ENCODE data around the gene CDK5RAP3. TPM values are rescaled to one million over a fixed set of nuclear protein-coding genes. Genes with fewer than 3 reads are reported as not detected.
"Not testable (repeated sequence)": the region's sequence is repeated elsewhere in the genome, so short reads cannot be mapped to it uniquely, and the experiment has no call there.

Gene CDK5RAP3
- total RNA-seq, 1 experiment from 2014 or later: 59.4 TPM

- Histone ChIP-seq H3K9me3 (no peaks in the 10 kb centered on the region), H3K4me3 (no peak overlapping the region), H3K27me3 (no peaks in the 10 kb centered on the region), H3K36me3 (peaks cover 27% of the 10 kb centered on the region)
- DNase-seq: no peak
Measured at GRCh38 chr17:47986520-47986919, 15.6 kb downstream of the CDK5RAP3 start.

GRCh38 chr17:47987240-47987835, 16.4 kb downstream of the CDK5RAP3 start:
- no peaks in the 10 kb centered on the region for H3K27me3 ChIP-seq
- H3K36me3 ChIP-seq: peaks cover 19% of the 10 kb centered on the region
- peak; percentile 85 for DNase-seq

DNA sequence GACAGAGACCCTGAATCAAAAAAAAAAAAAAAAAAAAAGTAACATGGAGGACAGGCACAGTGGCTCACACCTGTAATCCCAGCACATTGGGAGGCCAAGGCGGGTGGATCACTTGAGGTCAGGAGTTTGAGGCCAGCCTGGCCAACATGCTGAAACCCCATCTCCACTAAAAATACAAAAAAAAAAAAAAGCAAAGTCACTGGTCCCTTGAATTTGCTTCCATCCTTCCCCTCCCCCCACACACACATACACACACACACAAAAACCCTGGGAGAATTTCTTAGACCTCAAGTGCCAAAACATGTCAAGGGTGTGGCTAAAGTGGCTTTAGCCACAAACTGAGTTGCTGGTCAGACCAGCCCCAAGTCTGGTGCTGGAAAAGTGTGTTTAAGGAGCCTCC, 17.5 kb downstream of the CDK5RAP3 start:
- not testable (repeated sequence) for H3K4me3 ChIP-seq, DNase-seq, H3K36me3 ChIP-seq, H3K27me3 ChIP-seq, H3K9me3 ChIP-seq

More at GRCh38 chr17:47987240-47987835, 16.4 kb downstream of the CDK5RAP3 start:
- Histone ChIP-seq H3K9me3 (no peaks in the 10 kb centered on the region), H3K4me3 (no peak overlapping the region)

- no peak overlapping the region for H3K4me3 ChIP-seq
- H3K9me3 ChIP-seq: no peaks in the 10 kb centered on the region
- H3K36me3 ChIP-seq: peaks cover 7% of the 10 kb centered on the region
- no peaks in the 10 kb centered on the region for H3K27me3 ChIP-seq
- no peak for DNase-seq
Measured at GRCh38 chr17:47989159-47989558, 18.2 kb downstream of the CDK5RAP3 start.

GRCh38 chr17:47989700-47990099, 18.8 kb downstream of the CDK5RAP3 start:
- DNase-seq: no peak
- H3K4me3 ChIP-seq: no peak overlapping the region
- H3K27me3 ChIP-seq: no peaks in the 10 kb centered on the region
- peaks cover 5% of the 10 kb centered on the region for H3K36me3 ChIP-seq
- no peaks in the 10 kb centered on the region for H3K9me3 ChIP-seq

DNA sequence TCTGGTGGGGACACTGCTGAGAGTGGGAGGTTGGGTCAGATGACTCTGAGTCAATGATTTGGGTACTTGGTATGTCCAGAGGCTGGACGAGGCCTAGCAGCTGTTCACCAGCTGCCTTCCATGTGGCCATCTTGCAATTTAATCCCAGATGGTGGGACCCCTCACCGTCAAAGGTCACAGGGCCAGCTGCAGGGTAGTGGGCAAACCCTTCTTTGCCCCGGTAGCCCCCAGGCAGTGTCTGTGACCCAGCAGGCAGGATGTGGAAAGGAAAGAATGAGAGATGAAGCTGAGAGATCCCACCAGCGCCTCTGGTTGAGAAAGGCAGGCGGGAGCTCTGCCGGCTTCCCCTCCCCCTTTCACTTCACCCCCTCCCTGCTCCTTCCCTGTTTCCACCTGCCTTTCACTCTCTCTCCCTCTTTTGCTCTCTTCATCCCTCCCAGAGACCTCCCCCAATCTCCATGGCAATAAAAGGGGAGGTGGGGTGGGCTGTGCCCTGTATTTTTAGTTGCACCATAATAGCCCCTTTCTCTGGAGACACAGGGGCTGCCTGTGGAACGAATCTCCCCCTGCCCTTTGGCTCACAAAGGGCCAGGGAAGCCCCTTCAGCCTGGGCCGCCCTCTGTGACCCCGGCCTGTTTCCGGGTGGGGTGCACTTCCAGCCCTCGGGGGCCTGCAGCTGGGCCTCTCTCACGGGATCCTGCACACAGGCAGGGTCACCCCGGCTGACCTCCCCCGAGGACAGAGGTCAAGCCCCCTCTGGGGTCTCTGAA, 20.2 kb downstream of the CDK5RAP3 start:
- H3K4me3 ChIP-seq: no peak overlapping the region
- H3K9me3 ChIP-seq: no peaks in the 10 kb centered on the region
- H3K36me3 ChIP-seq: no peaks in the 10 kb centered on the region
- H3K27me3 ChIP-seq: no peaks in the 10 kb centered on the region
- DNase-seq: no peak

- H3K9me3 ChIP-seq: no peaks in the 10 kb centered on the region
- H3K27me3 ChIP-seq: no peaks in the 10 kb centered on the region
- no peak for DNase-seq
- H3K4me3 ChIP-seq: no peak overlapping the region
- no peaks in the 10 kb centered on the region for H3K36me3 ChIP-seq
Measured at GRCh38 chr17:47992216-47992615, 21.3 kb downstream of the CDK5RAP3 start.

GRCh38 chr17:47993031-47993564, 22.2 kb downstream of the CDK5RAP3 start:
- H3K36me3 ChIP-seq: no peaks in the 10 kb centered on the region
- DNase-seq: no peak
- H3K9me3 ChIP-seq: no peaks in the 10 kb centered on the region
- H3K27me3 ChIP-seq: no peaks in the 10 kb centered on the region
- no peak overlapping the region for H3K4me3 ChIP-seq

GRCh38 chr17:47993964-47994363, 23.1 kb downstream of the CDK5RAP3 start:
- Histone ChIP-seq H3K9me3 (no peaks in the 10 kb centered on the region), H3K4me3 (no peak overlapping the region), H3K36me3 (no peaks in the 10 kb centered on the region), H3K27me3 (no peaks in the 10 kb centered on the region)
- DNase-seq: no peak

- no peak overlapping the region for H3K4me3 ChIP-seq
- H3K9me3 ChIP-seq: no peaks in the 10 kb centered on the region
- no peaks in the 10 kb centered on the region for H3K36me3 ChIP-seq
- DNase-seq: no peak
- no peaks in the 10 kb centered on the region for H3K27me3 ChIP-seq
Measured at GRCh38 chr17:47994724-47995123, 23.8 kb downstream of the CDK5RAP3 start.

- no peaks in the 10 kb centered on the region for H3K9me3 ChIP-seq
- H3K4me3 ChIP-seq: no peak overlapping the region
- H3K36me3 ChIP-seq: no peaks in the 10 kb centered on the region
- no peaks in the 10 kb centered on the region for H3K27me3 ChIP-seq
- DNase-seq: no peak
Measured at GRCh38 chr17:47995241-47995935, 24.5 kb downstream of the CDK5RAP3 start.

GRCh38 chr17:47996201-47996600, 25.3 kb downstream of the CDK5RAP3 start:
- no peak for DNase-seq
- Histone ChIP-seq H3K9me3 (no peaks in the 10 kb centered on the region), H3K4me3 (no peak overlapping the region), H3K36me3 (no peaks in the 10 kb centered on the region), H3K27me3 (no peaks in the 10 kb centered on the region)

DNA sequence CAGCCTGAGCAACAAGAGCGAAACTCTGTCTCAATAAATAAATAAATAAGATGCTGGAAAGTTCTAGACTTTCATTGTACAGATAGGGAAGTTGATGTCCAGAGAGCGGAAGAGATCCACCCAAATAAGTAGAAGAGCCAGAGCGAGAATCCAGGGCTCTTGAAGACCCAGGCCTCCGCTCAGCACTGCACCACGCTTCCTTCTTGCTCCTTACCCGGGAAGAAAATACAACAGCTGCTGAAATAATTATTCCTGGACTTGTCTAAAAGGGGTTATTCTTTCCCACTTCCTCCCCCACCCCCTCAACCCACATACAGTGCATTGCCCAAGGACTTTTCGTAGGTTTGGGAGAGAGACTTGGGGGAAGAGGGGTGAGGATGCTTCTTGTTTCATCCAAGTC, 26.7 kb downstream of the CDK5RAP3 start:
- H3K9me3 ChIP-seq: no peaks in the 10 kb centered on the region
- H3K4me3 ChIP-seq: no peak overlapping the region
- DNase-seq: no peak
- no peaks in the 10 kb centered on the region for H3K36me3 ChIP-seq
- no peaks in the 10 kb centered on the region for H3K27me3 ChIP-seq

DNA sequence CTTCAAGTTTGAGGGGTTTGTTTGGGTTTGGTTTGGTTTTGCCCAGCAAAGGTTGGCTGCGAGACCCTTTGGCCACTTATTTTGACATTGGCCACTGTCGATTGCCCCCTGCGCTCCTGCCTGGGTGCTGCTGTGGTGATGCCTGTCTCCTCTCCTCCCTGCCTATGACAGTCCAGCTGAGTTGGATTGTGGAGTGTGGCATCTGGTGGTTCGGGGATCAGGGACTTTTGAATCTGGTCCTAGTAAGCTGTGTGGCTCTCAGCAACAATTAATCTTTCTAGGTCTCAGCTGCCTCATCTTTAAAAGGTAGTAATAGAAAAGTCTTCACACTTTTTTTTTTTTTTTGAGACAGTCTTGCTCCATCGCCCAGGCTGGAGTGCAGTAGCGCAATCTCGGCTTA, 27.1 kb downstream of the CDK5RAP3 start:
- H3K4me3 ChIP-seq: no peak overlapping the region
- H3K36me3 ChIP-seq: no peaks in the 10 kb centered on the region
- H3K27me3 ChIP-seq: no peaks in the 10 kb centered on the region
- no peak for DNase-seq
- no peaks in the 10 kb centered on the region for H3K9me3 ChIP-seq

- DNase-seq: peak; percentile 21
- Histone ChIP-seq H3K9me3 (no peaks in the 10 kb centered on the region), H3K4me3 (no peak overlapping the region), H3K27me3 (no peaks in the 10 kb centered on the region), H3K36me3 (no peaks in the 10 kb centered on the region)
Measured at GRCh38 chr17:47999582-47999981, 28.7 kb downstream of the CDK5RAP3 start.

- no peaks in the 10 kb centered on the region for H3K36me3 ChIP-seq
- no peak for DNase-seq
- no peak overlapping the region for H3K4me3 ChIP-seq
- H3K9me3 ChIP-seq: no peaks in the 10 kb centered on the region
- no peaks in the 10 kb centered on the region for H3K27me3 ChIP-seq
Measured at GRCh38 chr17:48001197-48001596, 30.3 kb downstream of the CDK5RAP3 start.

GRCh38 chr17:48001657-48002056, 30.7 kb downstream of the CDK5RAP3 start:
- not testable (repeated sequence) for DNase-seq, H3K4me3 ChIP-seq, H3K27me3 ChIP-seq, H3K36me3 ChIP-seq, H3K9me3 ChIP-seq
